ENCODE data around the gene ARMC7. TPM values are rescaled to one million over a fixed set of nuclear protein-coding genes. Genes with fewer than 3 reads are reported as not detected.
"Not testable (repeated sequence)": the region's sequence is repeated elsewhere in the genome, so short reads cannot be mapped to it uniquely, and the experiment has no call there.

Gene ARMC7
- total RNA-seq, 2 experiments from 2014 or later = 18.5 to 18.8 TPM

DNA sequence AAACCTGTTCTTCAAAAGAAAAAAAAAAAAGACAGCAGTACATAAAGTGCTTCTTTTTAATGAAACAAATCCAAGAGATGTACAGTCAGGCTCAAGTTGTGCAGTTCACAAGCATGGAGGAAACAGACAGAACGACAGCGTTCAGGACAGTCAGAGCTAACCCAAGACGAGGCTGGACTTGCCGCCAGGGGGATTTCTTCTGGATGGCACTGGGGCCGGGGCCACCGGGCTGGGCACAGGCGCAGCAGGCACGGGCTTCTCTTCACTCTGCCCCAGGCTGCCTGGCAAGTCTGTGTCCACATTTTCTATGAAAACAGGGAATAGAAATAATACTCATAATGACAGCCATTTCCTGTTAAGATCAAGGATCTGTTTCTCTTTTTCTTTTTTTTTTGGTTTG is 26.2 kb downstream of the ARMC7 start:
- ChIA-PET CTCF (interaction anchor here (0.8 to 1.2 kb wide), 2 partner anchors 11 to 16 kb away, joined by 3 read pairs; no protein-coding TSS in a partner anchor), POLR2A (no interaction called here)
- peaks cover 23% of the 10 kb centered on the region for H3K36me3 Mint-ChIP-seq (ENCODE audit: low read depth)
- no peaks in the 10 kb centered on the region for H3K9me3 Mint-ChIP-seq
- H3K27me3 Mint-ChIP-seq = no peaks in the 10 kb centered on the region
- H3K4me1 Mint-ChIP-seq = peaks cover 29% of the 10 kb centered on the region
- no peak overlapping the region for H3K4me3 Mint-ChIP-seq
- no peak overlapping the region for H3K27ac Mint-ChIP-seq
- no peak for DNase-seq

GRCh38 chr17:75137762-75138161 is 28.0 kb downstream of the ARMC7 start:
- Mint-ChIP-seq H3K36me3 (ENCODE audit: low read depth) (peaks cover 36% of the 10 kb centered on the region), H3K4me1 (peaks cover 30% of the 10 kb centered on the region)
- H3K9me3 Mint-ChIP-seq, H3K27me3 Mint-ChIP-seq, H3K4me3 Mint-ChIP-seq, POLR2A ChIA-PET, H3K27ac Mint-ChIP-seq, DNase-seq: not testable (repeated sequence)
- CTCF ChIA-PET = interaction anchor here (0.6 to 1.7 kb wide), 4 partner anchors 12 to 53 kb away, joined by 3 to 4 read pairs (median 3); no protein-coding TSS in a partner anchor

DNA sequence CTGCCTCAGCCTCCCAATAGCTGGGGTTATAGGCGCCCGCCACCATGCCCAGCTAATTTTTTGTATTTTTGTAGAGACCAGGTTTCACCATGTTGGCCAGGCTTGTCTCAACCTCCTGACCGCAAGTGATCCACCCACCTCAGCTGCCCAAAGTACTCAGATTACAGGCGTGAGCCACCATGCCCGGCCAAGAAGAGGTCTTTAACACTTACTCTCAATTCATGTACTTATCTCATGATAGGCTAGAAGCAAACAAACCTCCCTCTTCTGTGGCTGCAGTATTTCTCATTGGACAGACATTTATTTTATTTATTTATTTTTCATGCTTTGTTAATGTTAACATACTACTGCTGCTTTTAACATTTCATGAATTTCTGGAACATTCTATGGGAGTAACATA is 28.8 kb downstream of the ARMC7 start:
- Mint-ChIP-seq H3K9me3 (no peaks in the 10 kb centered on the region), H3K4me1 (peaks cover 25% of the 10 kb centered on the region), H3K27ac (no peak overlapping the region), H3K36me3 (ENCODE audit: low read depth) (peaks cover 36% of the 10 kb centered on the region), H3K27me3 (no peaks in the 10 kb centered on the region), H3K4me3 (no peak overlapping the region)
- POLR2A ChIA-PET = interaction anchor here (0.6 kb wide), 1 partner anchor 24 kb away, joined by 3 read pairs; no protein-coding TSS in a partner anchor
- CTCF ChIA-PET = interaction anchor here (0.6 to 1.7 kb wide), 4 partner anchors 13 to 54 kb away, joined by 3 to 4 read pairs (median 3); no protein-coding TSS in a partner anchor
- no peak for DNase-seq

DNA sequence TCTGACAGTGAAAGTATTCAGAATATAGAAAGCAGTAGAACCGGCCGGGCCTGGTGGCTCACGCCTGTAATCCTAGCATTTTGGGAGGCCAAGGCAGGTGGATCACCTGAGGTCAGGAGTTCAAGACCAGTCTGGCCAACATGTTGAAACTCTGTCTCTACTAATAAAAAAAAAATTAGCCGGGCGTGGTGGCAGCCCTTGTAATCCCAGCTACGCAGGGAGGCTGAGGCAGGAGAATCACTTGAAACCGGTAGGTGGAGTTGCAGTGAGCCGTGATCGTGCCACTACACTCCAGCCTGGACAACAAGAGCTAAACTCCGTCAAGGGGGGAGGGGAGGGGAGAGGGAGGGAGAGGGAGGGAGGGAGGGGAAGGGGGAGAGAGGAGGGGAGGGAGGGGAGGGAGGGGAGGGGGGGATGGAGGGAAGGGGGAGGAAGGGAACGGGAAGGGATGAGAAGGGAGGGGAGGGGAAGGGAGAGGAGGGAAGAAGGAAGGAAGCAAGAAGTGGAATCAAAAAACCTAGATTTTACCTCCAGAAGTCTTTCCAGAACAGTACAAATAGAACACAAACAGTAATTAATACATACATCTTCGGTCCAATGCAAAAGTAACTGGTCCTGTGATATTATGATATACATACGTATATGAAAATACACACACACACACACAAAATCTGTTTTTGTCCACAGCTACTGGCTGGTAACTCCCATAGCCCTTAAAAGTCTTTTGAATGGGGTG is 32.6 kb downstream of the ARMC7 start:
- H3K27me3 Mint-ChIP-seq = no peaks in the 10 kb centered on the region
- H3K9me3 Mint-ChIP-seq = no peaks in the 10 kb centered on the region
- DNase-seq = no peak
- ChIA-PET CTCF (interaction anchor here (0.6 to 1.8 kb wide), 2 partner anchors 10 to 19 kb away, joined by 3 to 11 read pairs; partner anchors contain the start of gene NT5C), POLR2A (no interaction called here)
- no peak overlapping the region for H3K4me3 Mint-ChIP-seq
- H3K36me3 Mint-ChIP-seq (ENCODE audit: low read depth) = peaks cover 56% of the 10 kb centered on the region
- H3K4me1 Mint-ChIP-seq = peaks cover 27% of the 10 kb centered on the region
- no peak overlapping the region for H3K27ac Mint-ChIP-seq

GRCh38 chr17:75144816-75145512 is 35.2 kb downstream of the ARMC7 start:
- CTCF ChIA-PET = interaction anchor here (0.5 to 2.2 kb wide), 10 partner anchors 10 to 125 kb away, joined by 3 to 12 read pairs (median 4); partner anchors contain the start of gene NT5C
- POLR2A ChIA-PET = no interaction called here
- H3K27ac Mint-ChIP-seq = no peak overlapping the region
- peaks cover 68% of the 10 kb centered on the region for H3K36me3 Mint-ChIP-seq (ENCODE audit: low read depth)
- H3K27me3 Mint-ChIP-seq = no peaks in the 10 kb centered on the region
- no peak overlapping the region for H3K4me3 Mint-ChIP-seq
- peaks cover 39% of the 10 kb centered on the region for H3K4me1 Mint-ChIP-seq
- no peaks in the 10 kb centered on the region for H3K9me3 Mint-ChIP-seq
- no peak for DNase-seq

- peaks cover 26% of the 10 kb centered on the region for H3K4me1 Mint-ChIP-seq
- DNase-seq = no peak
- H3K27me3 Mint-ChIP-seq = no peaks in the 10 kb centered on the region
- no peak overlapping the region for H3K27ac Mint-ChIP-seq
- peaks cover 53% of the 10 kb centered on the region for H3K36me3 Mint-ChIP-seq (ENCODE audit: low read depth)
- H3K4me3 Mint-ChIP-seq = no peak overlapping the region
- ChIA-PET CTCF (interaction anchor here (1.9 to 2.2 kb wide), 2 partner anchors 15 to 33 kb away, joined by 5 to 12 read pairs; partner anchors contain the start of gene NT5C), POLR2A (no interaction called here)
- no peaks in the 10 kb centered on the region for H3K9me3 Mint-ChIP-seq
Observed at GRCh38 chr17:75146592-75146991, 36.8 kb downstream of the ARMC7 start.

DNA sequence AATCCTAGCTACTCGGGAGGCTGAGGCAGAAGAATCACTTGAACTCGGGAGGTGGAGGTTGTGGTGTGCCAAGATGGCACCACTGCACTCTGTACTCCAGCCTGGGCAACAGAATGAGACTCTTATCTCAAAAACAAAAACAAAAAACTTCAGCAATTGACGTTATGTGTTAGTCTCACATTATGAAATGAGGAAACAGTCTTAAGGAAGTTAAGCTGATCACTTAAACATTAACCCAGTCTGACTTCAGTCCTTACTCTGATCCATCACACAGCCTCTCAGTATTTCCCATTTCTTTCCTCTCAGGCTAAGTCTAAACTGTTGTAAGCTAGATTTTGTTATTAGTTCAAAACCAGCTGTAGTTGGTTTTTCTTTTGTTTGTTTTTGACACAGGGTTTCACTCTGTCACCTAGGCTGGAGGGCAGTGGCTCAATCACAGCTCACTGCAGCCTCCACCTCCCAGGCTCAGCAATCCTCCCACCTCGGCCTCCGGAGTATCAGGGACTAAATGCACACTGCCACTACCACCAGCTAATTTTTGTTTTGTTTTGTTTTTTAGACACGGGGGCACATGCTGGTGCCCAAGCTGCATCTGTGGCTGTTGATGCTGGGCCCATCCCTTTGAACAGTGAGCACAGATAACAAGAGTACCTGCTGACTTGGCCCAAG is 38.2 kb downstream of the ARMC7 start:
- Mint-ChIP-seq H3K36me3 (ENCODE audit: low read depth) (peaks cover 52% of the 10 kb centered on the region), H3K9me3 (no peaks in the 10 kb centered on the region), H3K27ac (no peak overlapping the region), H3K4me1 (peaks cover 35% of the 10 kb centered on the region), H3K4me3 (no peak overlapping the region), H3K27me3 (no peaks in the 10 kb centered on the region)
- CTCF ChIA-PET = interaction anchor here (0.6 to 1.8 kb wide), 4 partner anchors 17 to 99 kb away, joined by 4 to 10 read pairs (median 5); partner anchors contain the start of gene NT5C
- DNase-seq = no peak
- POLR2A ChIA-PET = no interaction called here

DNA sequence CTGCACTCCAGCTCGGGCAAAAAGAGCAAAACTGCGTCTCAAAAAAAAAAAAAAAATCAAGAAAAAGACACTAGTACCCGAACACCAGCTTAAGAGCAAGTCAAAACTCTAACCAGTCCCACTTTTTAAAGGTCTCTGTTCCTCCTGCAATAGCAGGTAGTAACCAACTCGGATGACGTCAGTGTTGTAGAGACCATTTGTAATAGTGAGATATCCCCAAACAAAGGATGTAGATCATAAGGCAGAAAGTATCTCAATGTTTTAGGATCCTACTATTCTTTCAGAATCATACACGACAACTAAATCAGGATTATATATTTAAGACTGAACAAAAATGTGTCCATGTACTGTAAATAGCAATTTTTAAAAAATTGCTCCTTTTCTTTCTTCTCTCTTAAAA is 42.2 kb downstream of the ARMC7 start:
- no peaks in the 10 kb centered on the region for H3K9me3 Mint-ChIP-seq
- no peaks in the 10 kb centered on the region for H3K27me3 Mint-ChIP-seq
- peak overlapping the region; percentile 36 for H3K27ac Mint-ChIP-seq
- CTCF ChIA-PET = interaction anchor here (0.6 to 0.9 kb wide), 3 partner anchors 16 to 265 kb away, joined by 3 to 4 read pairs (median 3); no protein-coding TSS in a partner anchor
- H3K4me1 Mint-ChIP-seq = peaks cover 52% of the 10 kb centered on the region
- H3K4me3 Mint-ChIP-seq = peak overlapping the region; percentile 92
- no peak for DNase-seq
- peaks cover 32% of the 10 kb centered on the region for H3K36me3 Mint-ChIP-seq (ENCODE audit: low read depth)
- POLR2A ChIA-PET = no interaction called here

GRCh38 chr17:75152523-75152921 is 42.8 kb downstream of the ARMC7 start:
- H3K9me3 Mint-ChIP-seq = no peaks in the 10 kb centered on the region
- peaks cover 28% of the 10 kb centered on the region for H3K36me3 Mint-ChIP-seq (ENCODE audit: low read depth)
- peak overlapping the region; percentile 91 for H3K27ac Mint-ChIP-seq
- H3K4me3 Mint-ChIP-seq = peak overlapping the region; percentile 92
- no peaks in the 10 kb centered on the region for H3K27me3 Mint-ChIP-seq
- DNase-seq = no peak
- ChIA-PET CTCF (interaction anchor here (0.7 kb wide), 1 partner anchor 38 kb away, joined by 3 read pairs; no protein-coding TSS in a partner anchor), POLR2A (interaction anchor here (0.6 kb wide), 1 partner anchor 19 kb away, joined by 3 read pairs; no protein-coding TSS in a partner anchor)
- H3K4me1 Mint-ChIP-seq = peaks cover 48% of the 10 kb centered on the region

GRCh38 chr17:75152922-75153779 is 43.4 kb downstream of the ARMC7 start:
- H3K4me3 Mint-ChIP-seq = peak overlapping the region; percentile 92
- ChIA-PET POLR2A (interaction anchor here (0.6 kb wide), 1 partner anchor 19 kb away, joined by 3 read pairs; no protein-coding TSS in a partner anchor), CTCF (interaction anchor here (0.7 kb wide), 1 partner anchor 39 kb away, joined by 3 read pairs; no protein-coding TSS in a partner anchor)
- peaks cover 45% of the 10 kb centered on the region for H3K4me1 Mint-ChIP-seq
- no peaks in the 10 kb centered on the region for H3K27me3 Mint-ChIP-seq
- no peaks in the 10 kb centered on the region for H3K9me3 Mint-ChIP-seq
- DNase-seq = peak; percentile 40
- H3K27ac Mint-ChIP-seq = peak overlapping the region; percentile 91
- H3K36me3 Mint-ChIP-seq (ENCODE audit: low read depth) = peaks cover 21% of the 10 kb centered on the region

DNA sequence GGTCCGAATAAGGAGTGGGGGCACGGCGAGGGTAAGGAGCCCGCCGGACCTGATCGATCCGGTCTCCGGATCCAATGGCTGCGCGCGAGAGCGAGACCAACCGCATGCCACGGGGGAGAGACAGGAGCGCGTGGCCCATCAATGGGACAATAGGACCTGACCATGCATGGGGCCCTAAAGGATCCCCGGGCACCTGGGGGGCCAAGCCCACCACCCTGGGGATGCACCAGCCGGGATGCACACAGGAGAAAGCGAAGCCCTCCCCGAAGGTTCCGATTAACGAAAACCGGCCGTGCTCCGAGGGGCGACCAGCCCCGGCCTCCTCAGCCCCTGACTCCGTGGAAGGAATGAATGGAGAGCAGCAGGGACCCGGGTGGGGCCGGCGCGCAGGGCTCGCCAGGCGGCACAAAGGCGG is 44.0 kb downstream of the ARMC7 start:
- Mint-ChIP-seq H3K4me1 (peaks cover 39% of the 10 kb centered on the region), H3K4me3 (peak overlapping the region; percentile 92), H3K27me3 (no peaks in the 10 kb centered on the region), H3K27ac (peak overlapping the region; percentile 91), H3K9me3 (no peaks in the 10 kb centered on the region), H3K36me3 (ENCODE audit: low read depth) (peaks cover 15% of the 10 kb centered on the region)
- POLR2A ChIA-PET = no interaction called here
- peak; percentile 34 for DNase-seq
- CTCF ChIA-PET = interaction anchor here (1.1 kb wide), 1 partner anchor 14 kb away, joined by 3 read pairs; no protein-coding TSS in a partner anchor

All from activated CD4-positive, alpha-beta T cell treated with anti-CD3 and anti-CD28 coated beads, Interleukin-2, amount 10 ng/mL, durations not matched to agents 7 days and 5 days (primary cell).